Kidney (tissue), 14 donors: ENCODE data around the gene ADCY10. TPM values are rescaled to one million over a fixed set of nuclear protein-coding genes. Genes with fewer than 3 reads are reported as not detected.
"Not testable (repeated sequence)": the region's sequence is repeated elsewhere in the genome, so short reads cannot be mapped to it uniquely, and the experiment has no call there.

ENCODE experiments used
- DNase-seq, 5 donors: peaks; one replicate each; pipeline ENCODE4 v3.0.0-alpha.2; 2013 to 2020
- FAIRE-seq: peaks from 2 replicates; lab custom pipeline; 2012; peaks lifted over from hg19 to GRCh38; lab: Jason Lieb, UNC
- H3K27ac ChIP-seq, 2 donors: one replicate each; pipeline ENCODE4 v1.7.0; 2013; ENCODE audit warnings: low read depth in 2 of 2, low read length in 2 of 2, inconsistent platforms in 1 of 2
- H3K27me3 ChIP-seq: one replicate; pipeline ENCODE4 v1.7.1; 2013; ENCODE audit warnings: low read length, inconsistent platforms; ENCODE audit not compliant: control insufficient read depth, insufficient read depth
- H3K36me3 ChIP-seq, 3 donors: one replicate each; pipeline versions ENCODE4 v1.7.0 to v1.7.1; 2013; ENCODE audit warnings: low read length in 3 of 3, control low read depth in 1 of 3, inconsistent platforms in 1 of 3; ENCODE audit not compliant: insufficient read depth in 3 of 3, control insufficient read depth in 2 of 3
- H3K4me1 ChIP-seq, 3 donors: one replicate each; pipeline versions ENCODE4 v1.7.0 to v1.7.1; 2013; ENCODE audit warnings: low read length in 3 of 3, inconsistent platforms in 1 of 3, low read depth in 1 of 3; ENCODE audit not compliant: control insufficient read depth in 2 of 3, insufficient read depth in 2 of 3
- H3K4me3 ChIP-seq, 3 donors: one replicate each; pipeline versions ENCODE4 v1.7.0 to v1.8.1; 2013; ENCODE audit warnings: low read length in 3 of 3, control low read depth in 1 of 3, inconsistent platforms in 1 of 3
- H3K9ac ChIP-seq, 3 donors: one replicate each; pipeline versions ENCODE4 v1.7.0 to v1.7.1; 2013; ENCODE audit warnings: low read length in 3 of 3, control low read depth in 1 of 3, inconsistent platforms in 1 of 3
- H3K9me3 ChIP-seq, 3 donors: one replicate each; pipeline versions ENCODE4 v1.7.0 to v1.7.1; 2013; ENCODE audit warnings: low read length in 3 of 3, control low read depth in 1 of 3, inconsistent platforms in 1 of 3; ENCODE audit not compliant: control insufficient read depth in 2 of 3, insufficient read depth in 1 of 3
- CTCF ChIP-seq: IDR thresholded peaks from 3 replicates; pipeline ENCODE4 v1.5.1; 2012; ENCODE audit warnings: mild to moderate bottlenecking, moderate library complexity, borderline replicate concordance; ENCODE audit not compliant: insufficient read depth; ENCODE audit errors: extremely low read depth
- intact Hi-C: fragments of 100-400 bp; cut with DNase I; formaldehyde crosslinking; loops from one replicate; pipeline ENCODE4 v1.11.1; 2022
- polyA plus RNA-seq: library from polyadenylated mRNA; stranded (reverse); fragments of 350-450 nt; fragmentation: Illumina TruSeq; extraction: RNeasy Lipid Tissue Mini Kit (QIAGEN cat#74804); gene quantifications from one replicate; pipeline ENCODE4 v1.2.3, GENCODE V29; 2014; ENCODE audit warnings: low read depth, low replicate concordance; ENCODE audit not compliant: insufficient read depth
- total RNA-seq: library from RNA; stranded (reverse); fragmentation: NEBNext Ultra II Directional; extraction: Animal tissue kit (Norgen Biotek cat#: 25700); gene quantifications from one replicate; pipeline ENCODE4 v1.2.1, GENCODE V29; 2021
- donor health status: control.
- donor health status: control.
- donor health status: control.
- donor health status: control.
- donor health status: control.
- donor health status: DM: yes; HTN: yes; CAD: no.
- donor health status: Normal renal cell carcinoma (clear cell type).

ADCY10 gene
- total and polyA plus RNA-seq, 2 donors from 2014 or later = 0.22 to 0.28 TPM

DNA sequence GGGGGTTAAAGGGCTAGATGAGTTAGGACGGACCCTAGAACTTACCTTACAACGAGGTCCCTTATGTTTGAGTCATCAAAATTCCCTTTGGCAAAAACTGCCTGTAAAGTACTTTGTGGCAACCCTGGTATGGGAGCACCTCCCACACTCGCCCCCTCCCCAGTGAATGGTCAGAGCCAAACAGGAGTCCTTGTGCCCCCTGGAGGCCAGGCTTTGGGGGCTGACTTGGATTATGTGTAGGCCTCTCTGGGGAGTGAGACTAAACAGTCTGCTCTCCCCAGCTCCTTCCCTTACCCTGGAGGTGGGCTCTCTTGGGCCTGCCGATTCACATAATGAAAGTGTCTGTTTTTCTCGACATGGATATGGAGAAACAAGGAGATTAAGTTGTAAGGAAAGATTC lies 81.2 kb downstream of the ADCY10 start:
- intact Hi-C loops = no loop called here
- Histone ChIP-seq H3K27me3 (no peaks in the 10 kb centered on the region), H3K4me3 (no peak overlapping the region), H3K27ac (no peak overlapping the region), H3K36me3 (no peaks in the 10 kb centered on the region), H3K4me1 (no peaks in the 10 kb centered on the region), H3K9me3 (no peaks in the 10 kb centered on the region), H3K9ac (no peak overlapping the region)
- FAIRE-seq (no peak), DNase-seq (no peak)
- TF ChIP-seq CTCF = no peak

- FAIRE-seq, H3K27ac ChIP-seq, H3K27me3 ChIP-seq, H3K36me3 ChIP-seq, H3K4me3 ChIP-seq, H3K9me3 ChIP-seq, DNase-seq, H3K9ac ChIP-seq, intact Hi-C loops, H3K4me1 ChIP-seq: not testable (repeated sequence)
These were observed 83.3 kb downstream of the ADCY10 start for GRCh38 chr1:167830668-167831067.

GRCh38 chr1:167829868-167830267 lies 84.1 kb downstream of the ADCY10 start:
- no peak for FAIRE-seq

DNA sequence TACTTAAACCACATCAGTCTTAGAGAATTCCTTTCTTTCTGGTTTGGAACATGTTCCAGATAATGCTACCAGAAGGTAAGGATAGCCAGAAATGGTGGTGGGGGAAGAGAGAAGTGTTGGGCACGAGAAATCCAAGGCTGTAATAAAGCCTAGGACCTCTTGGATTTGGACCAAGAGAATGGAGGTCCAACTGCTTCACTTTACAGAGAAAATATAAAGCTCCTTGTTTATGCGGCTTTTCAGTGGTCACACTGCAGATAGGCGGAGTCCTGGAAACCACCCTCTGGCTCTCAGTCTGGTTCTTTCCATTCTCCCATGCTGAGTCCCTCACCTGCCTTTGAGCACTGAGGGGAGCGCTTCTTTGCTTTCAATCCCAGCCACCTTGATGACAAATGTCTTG lies 87.8 kb downstream of the ADCY10 start:
- Histone ChIP-seq H3K9me3 (no peaks in the 10 kb centered on the region), H3K9ac (no peak overlapping the region), H3K4me3 (no peak overlapping the region), H3K4me1 (no peaks in the 10 kb centered on the region), H3K27ac (no peak overlapping the region), H3K36me3 (no peaks in the 10 kb centered on the region), H3K27me3 (no peaks in the 10 kb centered on the region)
- intact Hi-C loops = no loop called here
- no peak for TF ChIP-seq CTCF
- DNase-seq (no peak), FAIRE-seq (no peak)

More at GRCh38 chr1:167829868-167830267, 84.1 kb downstream of the ADCY10 start:
- Histone ChIP-seq H3K4me1 (no peaks in the 10 kb centered on the region), H3K4me3 (no peak overlapping the region), H3K27ac (no peak overlapping the region), H3K27me3 (no peaks in the 10 kb centered on the region), H3K9ac (no peak overlapping the region), H3K36me3 (no peaks in the 10 kb centered on the region), H3K9me3 (no peaks in the 10 kb centered on the region)
- no peak for TF ChIP-seq CTCF
- intact Hi-C loops = no loop called here
- DNase-seq = no peak
